H1 (cell line): Measurements from ENCODE around the gene HYAL4. TPM values are rescaled to one million over a fixed set of nuclear protein-coding genes. Genes with fewer than 3 reads are reported as not detected.

Experiments used
- FOSL1 ChIP-seq: IDR thresholded peaks from 2 replicates; pipeline ENCODE4 v1.6.1; 2011; ENCODE audit warnings: mild to moderate bottlenecking, low read depth, low read length, moderate library complexity; ENCODE audit not compliant: insufficient read depth
- MAFK ChIP-seq: IDR thresholded peaks from 2 replicates; pipeline ENCODE4 v1.6.1; 2012; ENCODE audit warnings: low read depth, mild to moderate bottlenecking, improper control_type of control experiment, low read length
- RAD21 ChIP-seq, 2 experiments: IDR thresholded peaks in 1 of 2; conservative IDR thresholded peaks in 1 of 2; 2 replicates each; pipeline ENCODE4 v1.6.1; 2011; ENCODE audit warnings: low read depth in 2 of 2, low read length in 2 of 2, improper control_type of control experiment in 1 of 2, inconsistent platforms in 1 of 2, mild to moderate bottlenecking in 1 of 2, moderate library complexity in 1 of 2
- RFX5 ChIP-seq: IDR thresholded peaks from 2 replicates; pipeline ENCODE4 v1.6.1; 2011; ENCODE audit warnings: low read depth, low read length, improper control_type of control experiment, borderline replicate concordance
- polyA plus RNA-seq, 7 experiments: library from polyadenylated mRNA; depleted of rRNA in 3 of 7; stranded (reverse) in 5 of 7; unstranded in 2 of 7; fragments of >200 nt in 5 of 7; fragments of 200-250 nt in 2 of 7; gene quantifications; 1 replicate in 5 of 7; 2 replicates in 1 of 7; 4 replicates in 1 of 7; pipeline versions ENCODE4 v1.2.1 to v1.2.3, GENCODE V29; 2011 to 2013; ENCODE audit warnings: missing spikeins in 2 of 7, mixed read lengths in 2 of 7
- total RNA-seq: library from RNA; stranded (reverse); fragmentation: NEBNext Ultra II Directional; extraction: Animal tissue kit (Norgen Biotek cat#: 25700); gene quantifications from 2 replicates; pipeline ENCODE4 v1.2.1, GENCODE V29; 2021

HYAL4 gene
- total and polyA plus RNA-seq, 2 of the 8 experiments (the other 6 are each of a cell fraction or from before 2014, with no cell fraction given), result not detected

GRCh38 chr7:123823898-123824753 lies 20.8 kb upstream of the HYAL4 start (continued):
- TF ChIP-seq RAD21 (IDR thresholded peaks at IDR 0.05 in 1 of 2, conservative IDR thresholded peaks at IDR 0.05 in 1 of 2; ENCODE audit: low read depth in 2 of 2, low read length in 2 of 2) (no peak), RFX5 (no peak), FOSL1 (no peak), MAFK (no peak)
